WI38 (cell line): ENCODE measurements around the gene RGS7.

Experiments
- H3K4me3 ChIP-seq: 2 replicates; pipeline ENCODE4 v1.5.1; 2011; ENCODE audit warnings: low read depth, mild to moderate bottlenecking, control low read depth, low read length
- CTCF ChIP-seq: IDR thresholded peaks from 2 replicates; pipeline ENCODE4 v1.5.1; 2012; ENCODE audit warnings: low read depth, mild to moderate bottlenecking, control low read depth, low read length

The RGS7 gene

GRCh38 chr1:240801442-240801841 is 555.6 kb downstream of the RGS7 start:
- no peak for TF ChIP-seq CTCF
- no peak overlapping the region for H3K4me3 ChIP-seq

- no peak for TF ChIP-seq CTCF
- H3K4me3 ChIP-seq: no peak overlapping the region
Observed at GRCh38 chr1:240800291-240800690, 556.7 kb downstream of the RGS7 start.

GRCh38 chr1:240797050-240797449 is 560.0 kb downstream of the RGS7 start:
- no peak overlapping the region for H3K4me3 ChIP-seq
- no peak for TF ChIP-seq CTCF

GRCh38 chr1:240794046-240794843 is 562.8 kb downstream of the RGS7 start:
- no peak overlapping the region for H3K4me3 ChIP-seq
- TF ChIP-seq CTCF: no peak

GRCh38 chr1:240792915-240793529 is 564.0 kb downstream of the RGS7 start:
- no peak overlapping the region for H3K4me3 ChIP-seq
- no peak for TF ChIP-seq CTCF

- TF ChIP-seq CTCF: no peak
- H3K4me3 ChIP-seq: no peak overlapping the region
Observed at GRCh38 chr1:240790856-240791255, 566.1 kb downstream of the RGS7 start.

GRCh38 chr1:240786880-240787279 is 570.1 kb downstream of the RGS7 start:
- no peak for TF ChIP-seq CTCF
- no peak overlapping the region for H3K4me3 ChIP-seq
